Measurements from ENCODE around the gene PROCA1.
A peak's percentile ranks its signal among the peaks of the same experiment; 100 is the strongest.
"Not testable (repeated sequence)": the region's sequence is repeated elsewhere in the genome, so short reads cannot be mapped to it uniquely, and the experiment has no call there.

The PROCA1 gene

GRCh38 chr17:28744104-28744971 lies 32.6 kb upstream of the PROCA1 start:
- peak; percentile 55 for DNase-seq (ENCODE audit: low spot score)

DNA sequence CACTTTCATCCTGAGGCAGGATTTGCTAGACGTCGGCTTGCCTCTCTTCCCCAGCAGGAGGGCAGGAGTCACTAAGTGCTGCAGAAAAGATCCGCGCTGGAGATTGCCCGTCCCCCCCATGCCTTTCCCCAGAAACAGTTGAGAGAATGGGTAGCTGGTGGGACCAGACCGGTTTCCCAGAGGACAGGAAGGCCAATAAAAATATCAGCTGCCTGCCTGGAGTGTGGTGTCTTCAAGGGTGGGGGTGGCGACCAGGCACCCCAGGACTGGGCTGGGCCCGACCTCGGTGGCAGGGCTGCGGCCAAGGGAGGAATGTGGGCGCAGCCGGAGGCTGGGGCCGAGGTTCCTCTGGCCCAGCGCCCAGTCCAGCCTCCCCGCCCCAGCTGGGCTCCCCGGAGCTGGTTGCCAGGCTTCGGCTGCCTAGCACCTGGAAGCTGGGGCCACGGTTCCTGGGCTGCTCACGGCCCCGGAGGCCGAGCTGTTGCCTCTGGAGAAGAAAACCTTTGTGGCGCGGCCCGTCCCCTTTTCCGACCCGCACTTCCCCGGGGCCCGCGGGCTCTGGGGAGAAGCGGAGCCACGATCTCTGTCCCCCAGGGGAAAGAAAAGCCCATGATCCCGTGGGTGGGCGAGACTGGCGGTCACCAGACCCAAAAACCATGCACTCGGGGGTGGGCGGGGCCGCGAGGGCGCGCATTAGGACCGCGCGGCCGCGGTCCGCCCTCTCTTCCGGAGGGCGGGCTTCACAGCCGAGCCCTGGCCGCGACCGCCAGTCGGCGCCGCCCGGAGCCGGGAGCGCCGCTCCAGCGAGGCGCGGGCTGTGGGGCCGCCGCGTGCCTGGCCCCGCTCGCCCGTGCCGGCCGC lies 31.8 kb upstream of the PROCA1 start, which contains the start of gene TRAF4:
Gene TRAF4, plus strand, starts transcription at position 769 of the 861 bp plus-strand sequence. CDS start 102 bp downstream, outside the sequence.
- DNase-seq (ENCODE audit: low spot score), result peak; percentile 85

DNA sequence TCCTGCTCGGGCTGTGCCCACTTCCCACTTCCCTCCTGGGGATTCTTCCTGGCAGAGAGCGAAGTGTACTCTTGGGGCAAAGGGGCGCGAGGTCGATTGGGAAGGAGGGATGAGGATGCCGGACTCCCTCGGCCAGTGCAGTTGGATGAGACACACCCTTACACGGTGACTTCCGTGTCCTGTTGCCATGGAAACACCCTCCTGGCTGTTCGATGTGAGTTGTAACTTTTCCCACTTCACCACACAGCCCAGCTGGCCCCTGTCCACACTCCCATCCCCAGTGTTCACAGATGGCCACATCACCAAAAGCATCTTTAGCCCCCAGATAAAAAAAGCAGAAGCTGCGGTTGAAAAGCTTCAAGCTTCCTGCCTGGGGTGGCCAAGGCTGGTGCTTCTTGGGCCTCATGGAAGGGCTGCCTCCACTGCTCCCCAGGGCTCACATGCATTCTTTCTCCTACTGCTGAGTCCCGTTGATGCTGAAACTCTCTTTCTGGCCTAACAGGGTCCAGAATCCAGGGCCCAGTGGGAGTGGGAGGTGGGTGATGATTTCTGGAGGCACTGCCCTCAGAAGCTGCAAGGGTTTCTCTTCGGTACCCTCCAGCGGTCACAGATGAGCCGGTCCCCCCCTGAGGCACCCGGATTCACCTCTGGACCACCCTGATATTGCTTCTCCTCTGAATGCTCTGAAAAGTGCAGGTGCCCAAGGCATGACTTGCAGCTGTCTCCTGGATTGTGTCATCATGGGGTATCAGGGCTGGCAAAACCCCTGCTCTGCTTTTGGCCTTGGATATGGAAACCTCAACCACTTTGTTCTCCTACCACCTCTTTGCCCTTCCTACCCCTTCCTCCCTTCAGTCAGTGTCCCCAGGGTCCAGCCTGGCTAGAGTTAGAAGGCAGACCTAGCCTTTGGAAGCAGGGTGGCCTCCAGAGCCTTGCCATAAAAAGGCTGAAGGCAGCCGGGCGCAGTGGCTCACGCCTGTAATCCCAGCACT lies 30.0 kb upstream of the PROCA1 start:
- DNase-seq (ENCODE audit: low spot score), result no peak

GRCh38 chr17:28740406-28741357 lies 29.0 kb upstream of the PROCA1 start:
- DNase-seq (ENCODE audit: low spot score), result no peak

- DNase-seq (ENCODE audit: low spot score), result no peak
Observed at GRCh38 chr17:28738680-28739384, 27.1 kb upstream of the PROCA1 start.

- DNase-seq (ENCODE audit: low spot score), result no peak
Observed at GRCh38 chr17:28737770-28738679, 26.3 kb upstream of the PROCA1 start.

GRCh38 chr17:28737316-28737715 lies 25.6 kb upstream of the PROCA1 start:
- DNase-seq (ENCODE audit: low spot score), result no peak

DNA sequence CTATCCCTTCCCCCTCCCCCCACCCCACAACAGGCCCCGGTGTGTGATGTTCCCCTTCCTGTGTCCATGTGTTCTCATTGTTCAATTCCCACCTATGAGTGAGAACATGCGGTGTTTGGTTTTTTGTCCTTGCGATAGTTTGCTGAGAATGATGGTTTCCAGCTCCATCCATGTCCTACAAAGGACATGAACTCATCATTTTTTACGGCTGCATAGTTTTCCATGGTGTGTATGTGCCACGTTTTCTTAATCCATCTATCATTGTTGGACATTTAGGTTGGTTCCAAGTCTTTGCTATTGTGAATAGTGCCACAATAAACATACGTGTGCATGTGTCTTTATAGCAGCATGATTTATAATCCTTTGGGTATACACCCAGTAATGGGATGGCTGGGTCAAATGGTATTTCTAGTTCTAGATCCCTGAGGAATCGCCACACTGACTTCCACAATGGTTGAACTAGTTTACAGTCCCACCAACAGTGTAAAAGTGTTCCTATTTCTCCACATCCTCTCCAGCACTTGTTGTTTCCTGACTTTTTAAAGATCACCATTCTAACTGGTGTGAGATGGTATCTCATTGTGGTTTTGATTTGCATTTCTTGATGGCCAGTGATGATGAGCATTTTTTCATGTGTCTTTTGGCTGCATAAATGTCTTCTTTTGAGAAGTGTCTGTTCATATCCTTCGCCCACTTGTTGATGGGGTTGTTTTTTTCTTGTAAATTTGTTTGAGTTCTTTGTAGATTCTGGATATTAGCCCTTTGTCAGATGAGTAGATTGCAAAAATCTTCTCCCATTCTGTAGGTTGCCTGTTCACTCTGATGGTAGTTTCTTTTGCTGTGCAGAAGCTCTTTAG lies 24.5 kb upstream of the PROCA1 start:
- DNase-seq (ENCODE audit: low spot score), result not testable (repeated sequence)

GRCh38 chr17:28735242-28735722 lies 23.6 kb upstream of the PROCA1 start:
- DNase-seq (ENCODE audit: low spot score), result no peak

DNA sequence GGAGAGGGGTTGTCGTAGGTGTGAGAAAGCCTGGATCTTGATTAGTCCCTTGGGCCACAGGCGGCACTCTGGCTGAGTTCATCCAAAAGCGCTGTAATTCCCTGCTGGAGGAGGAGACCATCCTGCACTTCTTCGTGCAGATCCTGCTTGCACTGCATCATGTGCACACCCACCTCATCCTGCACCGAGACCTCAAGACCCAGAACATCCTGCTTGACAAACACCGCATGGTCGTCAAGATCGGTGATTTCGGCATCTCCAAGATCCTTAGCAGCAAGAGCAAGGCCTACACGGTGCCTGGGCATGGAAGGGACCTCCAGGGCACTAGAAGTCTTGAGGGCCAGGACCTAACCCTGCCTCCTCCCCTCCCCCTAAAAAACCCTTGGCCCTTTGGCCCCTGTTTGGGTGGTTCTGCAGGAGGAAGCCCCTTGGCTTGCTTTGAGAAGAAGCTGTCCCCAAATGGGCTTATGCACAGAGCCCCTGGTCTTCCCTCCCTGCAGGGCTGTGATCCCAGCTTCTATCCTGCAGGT lies 23.1 kb upstream of the PROCA1 start:
- no peak for DNase-seq (ENCODE audit: low spot score)

- no peak for DNase-seq (ENCODE audit: low spot score)
Observed at GRCh38 chr17:28733346-28733745, 21.7 kb upstream of the PROCA1 start.

DNA sequence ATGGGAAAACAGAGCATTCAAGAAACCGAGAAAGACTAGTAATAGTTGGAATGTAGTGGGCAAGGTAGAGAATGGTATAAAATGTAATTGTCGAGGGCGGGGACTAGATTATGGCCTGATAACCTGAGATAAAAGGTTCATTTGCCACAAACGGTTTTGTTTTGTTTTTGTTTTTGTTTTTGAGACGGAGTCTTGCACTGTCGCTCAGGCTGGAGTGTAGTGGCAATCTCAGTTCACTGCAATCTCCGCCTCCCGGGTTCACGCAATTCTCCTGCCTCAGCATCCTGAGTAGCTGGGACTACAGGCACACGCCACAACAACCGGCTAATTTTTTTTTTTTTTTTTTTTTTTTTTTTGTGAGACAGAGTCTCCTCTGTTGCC lies 18.3 kb upstream of the PROCA1 start:
- DNase-seq (ENCODE audit: low spot score), result no peak

DNA sequence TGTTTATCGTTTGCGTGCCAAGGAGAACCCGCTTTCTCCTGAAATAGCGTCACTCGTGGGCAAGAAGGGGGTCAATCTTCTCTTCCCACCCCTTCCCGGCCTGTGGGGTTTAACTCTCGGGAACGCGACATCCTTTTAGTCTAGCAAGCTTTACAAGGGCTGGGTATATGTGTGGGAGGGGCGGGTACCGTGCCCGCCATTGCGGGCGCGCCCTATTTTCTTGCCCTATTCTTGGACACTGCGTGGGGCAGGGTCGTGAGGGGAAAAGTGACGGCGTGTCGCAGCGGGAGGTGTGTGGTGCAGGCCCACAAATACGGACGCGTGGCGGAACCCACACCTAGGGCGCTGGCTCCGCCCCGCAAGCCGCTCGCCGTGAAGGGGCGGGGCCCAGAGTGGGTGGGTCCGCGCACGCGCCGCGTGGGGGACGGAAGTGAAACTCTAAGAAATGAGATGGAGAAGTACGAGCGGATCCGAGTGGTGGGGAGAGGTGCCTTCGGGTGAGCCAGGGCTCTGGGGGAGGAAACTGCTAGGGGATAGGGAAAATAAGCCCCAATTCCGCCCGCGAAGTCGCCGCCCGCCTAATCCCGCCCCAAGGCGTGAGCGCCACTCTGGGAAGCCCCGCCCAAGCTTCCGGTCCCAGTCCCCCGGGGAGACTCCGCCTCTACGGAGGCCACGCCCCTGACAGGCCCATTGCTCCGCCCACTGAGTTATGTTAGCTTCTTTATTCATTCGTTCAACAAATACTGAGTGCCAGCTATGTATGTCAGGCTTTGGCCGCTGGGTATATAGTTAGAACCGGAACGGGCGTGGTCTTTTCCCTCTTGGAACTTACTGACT lies 16.9 kb upstream of the PROCA1 start, which contains the start of gene NEK8:
Gene NEK8, plus strand, starts transcription at position 425 of the 837 bp plus-strand sequence. Its CDS starts 26 bp downstream, at position 451.
- peak; percentile 97 for DNase-seq (ENCODE audit: low spot score)

DNA sequence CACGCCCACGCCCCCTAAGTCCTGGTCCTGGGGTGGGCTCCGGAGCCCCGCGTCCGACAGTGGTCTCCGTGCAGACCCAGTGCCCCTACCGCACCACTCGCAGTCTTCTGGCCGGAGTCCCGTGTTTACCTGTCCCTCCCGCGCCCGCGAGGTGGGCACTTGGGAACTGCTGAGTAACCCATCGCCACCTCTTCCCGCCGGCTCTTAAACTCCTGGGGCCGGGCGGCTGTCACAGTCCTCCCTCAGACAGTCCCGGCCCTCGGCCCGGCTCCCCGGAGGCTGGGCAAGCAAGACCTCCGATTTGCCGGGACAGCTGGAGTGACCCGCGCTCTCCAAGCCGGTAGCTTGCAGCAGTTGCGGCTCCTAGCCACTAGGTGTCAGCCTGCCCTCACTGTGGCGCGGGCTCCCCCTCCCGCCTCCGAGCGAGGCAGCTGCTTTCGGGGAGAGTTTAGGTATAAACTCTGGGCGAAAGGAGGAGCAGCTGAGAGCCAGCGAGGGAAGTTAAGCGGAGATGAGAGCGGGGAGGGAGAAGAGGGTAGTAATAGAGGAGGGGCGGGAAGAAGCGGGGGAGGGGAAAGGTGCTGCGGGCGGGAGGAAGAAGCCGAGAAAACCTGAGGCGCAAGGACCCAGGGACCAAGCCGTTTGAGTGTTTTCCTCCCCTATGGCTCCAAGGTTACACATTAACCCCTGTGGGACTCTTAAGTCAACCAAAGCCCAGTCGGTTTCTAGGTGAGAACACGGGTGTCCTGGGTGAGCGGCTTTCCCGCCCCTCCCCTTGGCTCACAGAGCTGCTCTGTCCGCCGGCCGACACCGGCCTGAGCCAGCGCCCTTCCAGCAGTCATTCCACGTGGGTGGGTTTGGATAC lies 15.2 kb upstream of the PROCA1 start:
- DNase-seq (ENCODE audit: low spot score), result peak; percentile 87

- peak; percentile 84 for DNase-seq (ENCODE audit: low spot score)
Observed at GRCh38 chr17:28726226-28726626, 14.5 kb upstream of the PROCA1 start, which contains the start of gene TLCD1. TLCD1 (minus strand) TSS chr17:28726233; CDS start chr17:28726097, 136 bp downstream.
